IPS-20b (cell line): ENCODE data around the gene EGR4.

Experiments used
- H3K27ac ChIP-seq: one replicate; pipeline ENCODE4 v1.5.1; 2013; ENCODE audit warnings: low read length
- H3K27me3 ChIP-seq: 2 replicates; pipeline ENCODE4 v1.6.1; 2013; ENCODE audit warnings: mild to moderate bottlenecking, low read length, inconsistent platforms; ENCODE audit not compliant: insufficient read depth
- H3K36me3 ChIP-seq: 2 replicates; pipeline ENCODE4 v1.6.1; 2013; ENCODE audit warnings: low read depth, mild to moderate bottlenecking, inconsistent platforms, low read length, moderate library complexity; ENCODE audit not compliant: insufficient read depth
- H3K4me1 ChIP-seq: 2 replicates; pipeline ENCODE4 v1.6.1; 2013; ENCODE audit warnings: mild to moderate bottlenecking, control low read depth, inconsistent platforms, low read length, moderate library complexity; ENCODE audit not compliant: insufficient read depth
- H3K4me3 ChIP-seq: 2 replicates; pipeline ENCODE4 v1.5.1; 2013; ENCODE audit warnings: mild to moderate bottlenecking, low read length, inconsistent platforms
- H3K9ac ChIP-seq: 2 replicates; pipeline ENCODE4 v1.6.1; 2013; ENCODE audit warnings: low read depth, mild to moderate bottlenecking, inconsistent platforms, low read length, moderate library complexity
- H3K9me3 ChIP-seq: 2 replicates; pipeline ENCODE4 v1.6.1; 2013; ENCODE audit warnings: mild to moderate bottlenecking, low read depth, low read length, inconsistent platforms; ENCODE audit not compliant: insufficient read depth

Gene EGR4

DNA sequence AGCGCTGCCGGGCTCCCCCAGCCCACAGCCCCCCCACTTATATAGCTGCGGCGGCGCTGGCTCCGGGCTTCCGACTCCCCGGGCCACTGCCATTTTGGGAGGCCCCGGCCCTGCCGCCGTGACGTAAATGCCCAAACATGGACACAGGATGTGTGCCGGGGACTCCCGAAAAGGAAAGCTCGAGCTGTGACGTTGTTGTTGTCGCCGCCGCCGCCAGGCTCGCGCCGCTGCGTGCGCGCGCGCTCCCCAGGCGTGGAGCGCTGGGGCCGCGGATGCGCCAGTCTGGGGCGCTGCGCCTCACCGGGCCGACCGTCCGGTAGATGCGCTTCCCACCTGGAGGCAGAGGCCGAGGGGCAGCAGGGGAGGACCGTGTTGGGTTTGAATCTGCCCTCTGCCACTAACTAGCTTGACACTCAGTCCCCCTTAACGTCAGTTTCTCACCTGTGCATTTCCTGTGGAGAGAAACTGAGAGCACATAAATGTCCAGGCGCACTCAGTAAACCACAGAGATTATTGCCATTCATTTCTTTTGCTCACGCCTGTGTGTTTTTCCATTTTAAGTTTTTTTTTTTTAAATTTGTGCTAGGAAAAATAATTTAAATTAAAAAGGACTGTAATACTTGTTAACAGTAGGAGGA lies at the start of gene EGR4:
Gene EGR4, minus strand, starts transcription at position 15 of the 638 bp plus-strand sequence. CDS start 231 bp downstream, outside the sequence.
- Histone ChIP-seq H3K36me3 (no peaks in the 10 kb centered on the region), H3K27me3 (peaks cover 98% of the 10 kb centered on the region), H3K9ac (no peak within 1 kb of the TSS), H3K4me3 (peak within 1 kb of the TSS; percentile 77), H3K4me1 (no peaks in the 10 kb centered on the region), H3K9me3 (no peaks in the 10 kb centered on the region), H3K27ac (no peak within 1 kb of the TSS)

DNA sequence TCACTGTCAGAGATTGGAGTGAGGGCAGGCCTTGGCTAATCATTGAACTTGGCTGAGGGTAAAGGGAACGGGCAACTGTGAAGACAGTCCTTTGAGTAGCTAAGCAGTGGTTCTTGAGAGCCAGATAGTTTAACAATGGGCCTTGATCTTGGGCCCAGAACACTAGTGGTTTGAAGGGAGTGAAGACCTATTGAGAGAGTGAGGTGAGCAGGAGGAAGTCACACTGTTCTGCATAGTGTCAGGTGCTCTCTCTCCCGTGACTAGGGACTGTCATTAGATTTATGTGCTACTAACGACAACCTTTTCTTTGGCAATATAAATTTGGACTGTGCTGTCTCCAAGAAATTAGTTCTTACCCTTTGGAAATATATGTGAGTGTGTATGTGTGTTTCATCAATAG lies 47.7 kb upstream of the EGR4 start:
- no peak overlapping the region for H3K9ac ChIP-seq

DNA sequence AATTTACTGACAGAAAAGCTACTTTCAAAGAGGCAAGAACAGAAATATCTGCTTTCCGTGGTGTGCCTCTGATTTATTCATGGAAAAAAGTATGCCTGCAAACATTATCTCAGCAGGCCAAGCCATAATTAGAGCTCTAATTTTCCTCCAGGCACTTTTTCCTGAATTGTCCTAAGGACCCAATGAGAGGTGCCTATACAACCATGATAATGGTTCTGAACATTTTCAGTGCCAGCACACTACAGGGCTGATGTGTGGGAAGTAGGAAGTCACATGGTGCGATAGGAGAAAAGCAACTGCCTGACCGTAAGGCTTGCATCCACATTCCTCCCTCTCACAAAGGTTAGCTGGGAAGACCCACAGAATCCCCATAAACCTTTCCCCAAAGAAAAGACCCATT lies 45.9 kb upstream of the EGR4 start:
- Histone ChIP-seq H3K4me1 (no peaks in the 10 kb centered on the region), H3K4me3 (no peak overlapping the region), H3K9ac (no peak overlapping the region), H3K27ac (no peak overlapping the region), H3K36me3 (no peaks in the 10 kb centered on the region), H3K27me3 (peaks cover 6% of the 10 kb centered on the region; the same call in 1 of the 2 replicates), H3K9me3 (no peaks in the 10 kb centered on the region)

More for the DNA sequence above, 47.7 kb upstream of the EGR4 start:
- Histone ChIP-seq H3K4me3 (no peak overlapping the region), H3K27ac (no peak overlapping the region), H3K9me3 (no peaks in the 10 kb centered on the region), H3K4me1 (no peaks in the 10 kb centered on the region), H3K36me3 (no peaks in the 10 kb centered on the region), H3K27me3 (peaks cover 6% of the 10 kb centered on the region; the same call in 1 of the 2 replicates)

DNA sequence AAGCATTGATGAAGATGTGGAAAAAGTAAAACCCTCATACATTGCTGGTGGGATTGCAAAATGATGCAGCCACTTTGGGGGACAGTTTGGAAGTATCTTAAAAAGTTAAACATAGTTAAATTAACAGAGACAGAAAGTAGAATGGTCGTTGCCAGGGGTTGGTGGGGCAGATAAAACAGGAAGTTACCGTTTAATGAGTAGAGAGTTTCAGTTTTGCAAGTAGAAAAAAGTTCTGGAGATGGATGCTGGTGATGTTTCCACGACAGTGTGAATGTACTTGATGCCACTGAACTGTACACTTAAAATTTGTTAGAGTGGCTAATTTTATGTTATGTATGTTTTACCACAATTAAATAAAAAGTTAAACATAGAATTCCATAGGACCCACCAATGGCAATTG lies 44.5 kb upstream of the EGR4 start:
- Histone ChIP-seq H3K36me3 (no peaks in the 10 kb centered on the region), H3K9me3 (no peaks in the 10 kb centered on the region), H3K4me1 (no peaks in the 10 kb centered on the region), H3K27ac (no peak overlapping the region), H3K4me3 (no peak overlapping the region), H3K27me3 (no peaks in the 10 kb centered on the region; the same call in 1 of the 2 replicates), H3K9ac (no peak overlapping the region)

DNA sequence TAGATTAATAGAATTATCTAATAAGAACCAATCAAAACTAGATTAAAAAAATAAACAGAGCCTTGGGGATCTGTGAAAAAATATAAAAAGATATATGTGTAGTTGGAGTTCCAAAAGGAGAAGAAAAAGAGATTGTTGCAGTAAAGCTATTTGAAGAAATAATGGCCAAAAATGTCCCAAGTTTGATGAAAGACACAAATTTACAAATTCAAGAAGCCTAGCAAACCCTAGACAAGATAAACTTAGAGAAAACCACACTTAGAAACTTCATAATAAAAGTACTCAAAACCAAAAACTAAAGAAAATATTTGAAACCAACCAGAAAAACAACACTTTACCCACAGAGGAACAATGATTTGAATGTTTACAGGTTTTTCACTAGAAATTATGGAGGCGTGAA lies 41.3 kb upstream of the EGR4 start:
- Histone ChIP-seq H3K36me3 (no peaks in the 10 kb centered on the region), H3K27me3 (no peaks in the 10 kb centered on the region; the same call in 1 of the 2 replicates), H3K27ac (no peak overlapping the region), H3K4me1 (no peaks in the 10 kb centered on the region), H3K9me3 (no peaks in the 10 kb centered on the region), H3K4me3 (no peak overlapping the region), H3K9ac (no peak overlapping the region)

DNA sequence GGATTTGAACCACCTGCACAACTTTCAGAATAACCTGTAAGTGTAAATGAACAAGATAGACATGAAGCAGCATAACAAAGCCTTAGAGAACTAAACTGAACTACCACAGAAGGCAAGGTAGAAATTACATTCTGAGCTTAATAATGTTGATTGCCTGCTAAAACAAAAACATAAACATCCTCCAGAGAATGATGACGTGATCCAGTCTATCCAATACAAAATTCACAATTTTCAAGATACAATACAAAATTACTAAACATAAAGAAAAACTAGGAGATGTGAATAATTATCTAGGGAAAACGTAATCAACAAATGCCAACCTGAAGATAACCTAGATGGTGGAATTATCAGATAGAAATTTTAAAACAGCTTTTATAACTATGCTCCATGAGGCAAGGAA lies 40.7 kb upstream of the EGR4 start:
- H3K4me3 ChIP-seq, result no peak overlapping the region
- H3K9ac ChIP-seq, result no peak overlapping the region
- no peaks in the 10 kb centered on the region for H3K36me3 ChIP-seq
- H3K27ac ChIP-seq, result no peak overlapping the region
- no peaks in the 10 kb centered on the region for H3K9me3 ChIP-seq
- H3K27me3 ChIP-seq, result no peaks in the 10 kb centered on the region; the same call in 1 of the 2 replicates
- no peaks in the 10 kb centered on the region for H3K4me1 ChIP-seq

DNA sequence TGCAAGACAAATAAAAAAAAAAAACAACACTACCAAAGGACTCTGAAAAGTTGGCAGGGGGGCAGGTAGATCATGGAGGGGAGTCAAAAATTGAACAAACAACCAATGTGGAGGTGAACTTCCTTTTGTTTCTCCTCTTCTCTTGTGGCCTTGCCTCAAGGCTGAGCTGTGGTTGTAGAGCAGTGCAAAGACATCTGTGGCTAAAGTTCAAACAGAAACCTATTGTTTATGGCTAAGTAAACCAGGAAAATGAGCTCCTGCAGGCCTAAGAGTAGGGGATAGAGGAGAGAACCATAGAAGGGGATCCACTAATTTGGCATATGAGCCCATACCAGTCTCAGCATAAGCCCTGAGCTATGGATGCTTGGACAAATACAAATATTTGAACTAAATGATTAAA lies 40.2 kb upstream of the EGR4 start:
- Histone ChIP-seq H3K27ac (no peak overlapping the region), H3K27me3 (no peaks in the 10 kb centered on the region; the same call in 1 of the 2 replicates), H3K4me3 (no peak overlapping the region), H3K9ac (no peak overlapping the region), H3K4me1 (no peaks in the 10 kb centered on the region), H3K9me3 (no peaks in the 10 kb centered on the region), H3K36me3 (no peaks in the 10 kb centered on the region)

DNA sequence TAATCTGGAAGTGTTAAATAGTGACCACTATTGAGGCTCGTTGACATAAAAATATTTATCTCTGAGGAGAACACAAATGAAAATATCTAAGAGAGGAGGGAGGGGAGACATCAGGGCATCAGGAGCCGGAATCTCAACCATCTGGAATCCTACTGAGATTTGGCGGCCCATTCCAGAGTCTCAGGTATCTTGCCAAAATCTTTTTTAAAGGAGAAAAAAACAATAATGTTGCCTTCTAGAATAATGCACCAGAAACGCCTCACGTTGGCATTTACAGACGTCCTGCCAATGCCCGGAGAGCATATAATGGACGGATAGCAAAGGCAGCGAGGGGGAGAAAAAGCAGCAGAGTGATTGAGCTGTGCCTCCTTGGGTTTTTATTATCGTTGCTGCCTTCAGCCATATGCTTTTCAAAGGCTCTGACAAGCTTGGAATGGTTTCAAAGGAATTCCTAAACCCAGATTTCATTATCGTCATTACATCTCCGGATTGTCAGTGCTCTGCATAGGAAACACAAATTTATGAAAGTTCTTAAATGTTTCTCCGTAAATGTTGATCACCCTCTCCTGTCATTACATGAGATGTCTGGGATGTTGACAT lies 30.9 kb upstream of the EGR4 start:
- no peaks in the 10 kb centered on the region for H3K9me3 ChIP-seq
- no peaks in the 10 kb centered on the region for H3K36me3 ChIP-seq
- no peak overlapping the region for H3K27ac ChIP-seq
- no peak overlapping the region for H3K9ac ChIP-seq
- no peaks in the 10 kb centered on the region for H3K4me1 ChIP-seq
- H3K4me3 ChIP-seq, result no peak overlapping the region
- H3K27me3 ChIP-seq, result peaks cover 34% of the 10 kb centered on the region

DNA sequence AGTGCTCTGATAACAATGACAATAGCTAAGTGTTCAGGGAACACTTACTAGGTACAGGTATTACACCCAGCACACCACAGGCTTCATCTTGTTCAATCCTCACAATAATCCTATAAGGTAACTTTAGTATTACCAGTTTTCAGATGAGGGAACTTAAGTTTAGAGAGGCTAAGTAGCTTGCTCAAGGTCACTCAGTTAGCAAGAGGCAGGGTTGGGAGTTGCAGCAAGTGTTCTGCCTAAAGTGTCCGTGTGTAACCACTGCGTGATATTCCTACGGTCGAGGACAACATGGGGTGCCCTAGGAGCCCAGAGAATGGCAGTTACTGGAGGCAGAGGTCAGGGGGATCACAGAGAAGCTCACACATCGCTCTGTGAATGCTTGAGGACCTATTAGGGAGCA lies 30.2 kb upstream of the EGR4 start:
- Histone ChIP-seq H3K27ac (no peak overlapping the region), H3K9me3 (no peaks in the 10 kb centered on the region), H3K4me3 (no peak overlapping the region), H3K36me3 (no peaks in the 10 kb centered on the region), H3K9ac (no peak overlapping the region), H3K4me1 (no peaks in the 10 kb centered on the region), H3K27me3 (peaks cover 34% of the 10 kb centered on the region)

DNA sequence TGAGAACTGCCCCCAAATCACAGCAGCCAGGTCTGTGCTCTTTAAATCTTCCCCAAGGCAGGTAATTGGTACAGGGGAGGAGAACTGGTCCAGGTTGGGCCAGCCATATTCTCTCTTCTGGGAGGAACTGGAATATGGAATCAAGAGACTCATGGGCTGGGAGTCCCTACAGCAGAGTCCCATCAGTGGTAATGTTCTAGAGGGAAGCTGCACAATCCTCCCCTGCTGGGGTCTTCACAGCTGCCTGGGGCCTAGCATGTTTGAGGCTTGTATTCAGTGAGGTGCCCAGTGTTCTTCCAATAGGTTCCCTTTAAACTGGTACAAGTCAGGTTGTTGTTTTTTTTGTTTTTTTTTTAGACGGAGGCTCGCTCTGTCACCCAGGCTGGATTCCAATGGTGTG lies 21.1 kb upstream of the EGR4 start:
- Histone ChIP-seq H3K9ac (no peak overlapping the region), H3K4me3 (no peak overlapping the region), H3K9me3 (no peaks in the 10 kb centered on the region), H3K27ac (no peak overlapping the region), H3K27me3 (peaks cover 25% of the 10 kb centered on the region; the same call in 1 of the 2 replicates), H3K36me3 (no peaks in the 10 kb centered on the region), H3K4me1 (no peaks in the 10 kb centered on the region)

DNA sequence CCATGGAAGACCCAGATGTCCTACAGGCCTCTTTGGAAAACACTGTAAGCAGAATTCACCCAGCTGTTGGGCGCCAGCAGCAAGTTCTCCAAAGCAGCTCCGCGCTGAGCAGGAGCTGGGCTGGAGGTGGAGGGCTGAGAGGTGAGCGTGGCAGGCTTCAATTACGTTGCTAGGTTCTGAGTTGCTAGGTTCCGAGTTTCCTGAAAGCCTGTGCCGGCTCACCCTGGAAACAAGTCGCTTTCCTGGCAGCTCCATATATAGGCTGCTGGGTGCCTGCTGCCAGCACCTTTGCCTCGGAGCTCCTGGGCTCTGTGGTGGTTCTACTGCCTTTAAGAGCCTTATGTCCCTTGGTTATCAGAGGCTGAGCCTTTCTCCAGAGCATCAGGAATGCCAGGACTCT lies 14.4 kb upstream of the EGR4 start:
- H3K4me1 ChIP-seq, result no peaks in the 10 kb centered on the region
- peaks cover 18% of the 10 kb centered on the region for H3K27me3 ChIP-seq
- no peak overlapping the region for H3K27ac ChIP-seq
- H3K9ac ChIP-seq, result no peak overlapping the region
- no peaks in the 10 kb centered on the region for H3K36me3 ChIP-seq
- no peaks in the 10 kb centered on the region for H3K9me3 ChIP-seq
- H3K4me3 ChIP-seq, result no peak overlapping the region

DNA sequence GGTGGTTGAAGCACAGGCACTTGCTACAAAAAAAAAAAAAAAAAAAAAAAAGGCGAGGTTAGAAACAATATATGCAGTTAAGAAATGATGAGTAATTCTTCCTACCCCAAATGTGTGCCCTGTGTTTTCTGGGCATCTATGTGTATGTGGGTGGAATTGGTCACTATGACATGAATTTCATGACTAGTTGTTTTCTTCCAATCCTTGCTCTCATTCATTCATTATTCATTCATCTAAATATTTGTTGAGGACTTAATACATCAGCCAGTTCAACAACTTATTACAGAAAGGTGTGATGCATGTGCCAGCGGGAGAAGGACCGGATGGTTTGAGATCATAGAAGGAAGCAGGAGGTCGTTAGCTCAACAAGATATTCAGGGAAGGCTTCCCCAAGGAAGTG lies 8.3 kb upstream of the EGR4 start:
- H3K4me1 ChIP-seq, result no peaks in the 10 kb centered on the region
- H3K27ac ChIP-seq, result no peak overlapping the region
- no peaks in the 10 kb centered on the region for H3K36me3 ChIP-seq
- no peak overlapping the region for H3K4me3 ChIP-seq
- H3K9ac ChIP-seq, result no peak overlapping the region
- peaks cover 53% of the 10 kb centered on the region for H3K27me3 ChIP-seq
- H3K9me3 ChIP-seq, result no peaks in the 10 kb centered on the region
